Measurements from ENCODE around the gene ZDHHC11B. TPM values are rescaled to one million over a fixed set of nuclear protein-coding genes. Genes with fewer than 3 reads are reported as not detected.
"Not testable (repeated sequence)": the region's sequence is repeated elsewhere in the genome, so short reads cannot be mapped to it uniquely, and the experiment has no call there.

ZDHHC11B gene
- total RNA-seq, 8 experiments from 2014 or later, result 0.24 to 8.6 (median 3.3) TPM; not detected in 1

- not testable (repeated sequence) for H3K27ac ChIP-seq; ATAC-seq (replicated peaks in 6 of 8); H3K4me1 ChIP-seq (replicated peaks in 1 of 2); H3K4me3 ChIP-seq
- no CpG with 5 or more reads among the region's 17 CpGs for WGBS, 10 experiments
- in situ Hi-C loops (cut with MboI; ENCODE audit: low pct_unique_long_range_greater_than_20kb in 2 of 9, low sequenced_read_pairs in 9 of 9, unreplicated experiment in 9 of 9), result loop anchor here in 1 of 9 experiments (10.0 kb wide), 1 partner anchor 86 kb away; the partner anchor contains the start of gene TPPP
Measured at GRCh38 chr5:780571-780970, 4.0 kb downstream of the ZDHHC11B start.

- H3K27ac ChIP-seq; H3K4me1 ChIP-seq (replicated peaks in 1 of 2); in situ Hi-C loops (cut with MboI; ENCODE audit: low pct_unique_long_range_greater_than_20kb in 2 of 9, low sequenced_read_pairs in 9 of 9, unreplicated experiment in 9 of 9); H3K4me3 ChIP-seq; ATAC-seq (replicated peaks in 6 of 8): not testable (repeated sequence)
- WGBS, 10 experiments, result 8% methylated on average over 2 of the region's 9 CpGs; no CpG with 5 or more reads in 9 of the 10 experiments
Measured at GRCh38 chr5:778967-779366, 5.6 kb downstream of the ZDHHC11B start.

DNA sequence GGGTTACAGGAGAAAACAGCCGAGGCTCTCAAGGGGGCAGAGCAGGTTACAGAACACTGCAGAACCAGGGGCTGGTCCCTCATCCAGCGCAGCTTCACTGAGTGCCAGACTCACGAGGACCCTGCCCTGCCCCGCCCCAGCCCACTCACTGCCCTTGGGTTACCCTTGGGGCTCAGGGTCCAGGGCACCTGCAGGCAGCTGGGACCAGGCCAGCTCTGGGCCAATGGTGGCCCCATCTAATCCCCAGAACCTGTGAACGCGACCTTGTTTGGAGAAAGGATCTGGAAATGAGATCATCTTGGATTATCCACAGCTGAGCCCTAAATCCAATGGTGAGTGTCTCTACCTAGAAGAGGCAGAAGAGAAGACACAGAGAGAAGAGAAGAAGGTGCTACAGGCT, 6.1 kb downstream of the ZDHHC11B start:
- H3K4me3 ChIP-seq; in situ Hi-C loops (cut with MboI; ENCODE audit: low pct_unique_long_range_greater_than_20kb in 2 of 9, low sequenced_read_pairs in 9 of 9, unreplicated experiment in 9 of 9); H3K4me1 ChIP-seq (replicated peaks in 1 of 2); ATAC-seq (replicated peaks in 6 of 8); H3K27ac ChIP-seq: not testable (repeated sequence)
- WGBS, 10 experiments, result no CpG with 5 or more reads among the region's 6 CpGs

DNA sequence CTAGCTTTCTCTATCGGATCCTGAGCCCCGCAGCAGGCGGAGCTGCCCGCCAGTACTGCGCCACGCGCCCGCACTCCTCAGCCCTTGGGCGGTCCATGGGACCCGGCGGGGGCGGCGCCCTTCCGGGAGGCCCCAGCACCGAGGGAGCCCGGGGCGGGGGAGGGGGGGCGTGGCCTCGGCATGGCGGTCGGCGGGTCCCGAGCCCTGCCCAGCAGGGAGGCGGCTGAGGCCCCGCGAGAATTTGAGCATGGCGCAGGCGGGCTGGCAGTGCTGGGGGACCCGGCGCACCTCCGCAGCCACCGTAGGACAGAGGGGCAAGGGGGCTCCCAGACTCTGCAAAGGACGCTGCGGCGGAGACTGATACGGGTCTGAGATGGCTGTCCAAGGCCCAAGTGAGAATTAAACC, 6.8 kb downstream of the ZDHHC11B start:
- Histone ChIP-seq H3K27ac (no peak overlapping the region), H3K4me3 (no peak overlapping the region), H3K4me1 (replicated peaks in 1 of 2) (no peaks in the 10 kb centered on the region)
- in situ Hi-C loops (cut with MboI; ENCODE audit: low pct_unique_long_range_greater_than_20kb in 2 of 9, low sequenced_read_pairs in 9 of 9, unreplicated experiment in 9 of 9), result no loop called here
- WGBS, 10 experiments, result 20 to 100% (median 89%) methylated on average over 1 to 34 of the region's 36 CpGs; no CpG with 5 or more reads in 7 of the 10 experiments
- no peak for ATAC-seq (replicated peaks in 6 of 8)

DNA sequence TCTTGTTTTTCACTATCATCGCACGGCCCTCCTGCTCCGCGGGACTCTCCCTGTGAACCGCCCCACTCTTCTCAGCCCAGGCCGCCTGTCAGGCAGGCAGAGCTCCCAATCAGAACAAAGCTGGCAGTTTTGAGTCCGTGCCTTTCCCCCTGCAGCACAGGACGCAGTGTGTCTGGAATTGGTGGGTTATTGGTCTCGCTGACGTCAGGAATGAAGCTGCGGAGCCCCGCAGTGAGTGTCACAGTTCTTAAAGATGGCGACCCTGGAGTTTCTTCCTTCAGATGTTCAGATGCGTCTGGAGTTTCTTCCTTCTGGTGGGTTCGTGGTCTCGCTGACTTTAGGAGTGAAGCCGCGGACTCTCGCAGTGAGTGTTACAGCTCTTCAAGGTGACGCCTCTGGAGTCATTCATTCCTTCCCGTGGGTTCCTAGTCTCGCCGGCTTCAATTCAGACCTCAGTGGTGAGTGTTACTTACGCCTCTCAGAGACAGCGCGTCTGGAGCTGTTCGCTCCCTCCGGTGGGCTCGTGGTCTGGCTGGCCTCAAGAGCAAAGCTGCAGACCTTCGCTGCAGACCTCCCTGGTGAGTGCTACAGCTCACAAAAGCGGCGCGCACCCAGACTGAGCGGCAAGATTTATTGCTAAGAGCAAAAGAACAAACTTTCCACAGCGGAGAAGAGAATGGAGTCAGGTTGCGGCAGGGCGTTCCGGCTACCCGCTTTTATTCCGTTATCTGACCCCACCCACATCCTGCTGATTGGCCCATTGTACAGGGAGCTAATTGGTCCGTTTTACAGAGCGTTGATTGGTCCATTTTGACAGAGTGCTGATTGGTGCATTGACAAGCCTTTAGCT, 7.4 kb downstream of the ZDHHC11B start:
- in situ Hi-C loops (cut with MboI; ENCODE audit: low pct_unique_long_range_greater_than_20kb in 2 of 9, low sequenced_read_pairs in 9 of 9, unreplicated experiment in 9 of 9), result no loop called here
- ATAC-seq (replicated peaks in 6 of 8), result peak in 3 of 8 experiments; percentile 15 to 69 (median 37)
- Histone ChIP-seq H3K27ac (no peak overlapping the region), H3K4me1 (replicated peaks in 1 of 2) (no peaks in the 10 kb centered on the region), H3K4me3 (no peak overlapping the region)
- 9 to 94% (median 78%) methylated on average over 9 to 42 of the region's 42 CpGs; no CpG with 5 or more reads in 3 of the 10 experiments for WGBS, 10 experiments

GRCh38 chr5:775961-776861, 8.3 kb downstream of the ZDHHC11B start:
- in situ Hi-C loops (cut with MboI; ENCODE audit: low pct_unique_long_range_greater_than_20kb in 2 of 9, low sequenced_read_pairs in 9 of 9, unreplicated experiment in 9 of 9), result no loop called here
- Histone ChIP-seq H3K27ac (no peak overlapping the region), H3K4me3 (no peak overlapping the region), H3K4me1 (replicated peaks in 1 of 2) (no peaks in the 10 kb centered on the region)
- ATAC-seq (replicated peaks in 6 of 8), result no peak
- WGBS, 10 experiments, result 0 to 100% (median 80%) methylated on average over 1 to 16 of the region's 20 CpGs; no CpG with 5 or more reads in 3 of the 10 experiments

DNA sequence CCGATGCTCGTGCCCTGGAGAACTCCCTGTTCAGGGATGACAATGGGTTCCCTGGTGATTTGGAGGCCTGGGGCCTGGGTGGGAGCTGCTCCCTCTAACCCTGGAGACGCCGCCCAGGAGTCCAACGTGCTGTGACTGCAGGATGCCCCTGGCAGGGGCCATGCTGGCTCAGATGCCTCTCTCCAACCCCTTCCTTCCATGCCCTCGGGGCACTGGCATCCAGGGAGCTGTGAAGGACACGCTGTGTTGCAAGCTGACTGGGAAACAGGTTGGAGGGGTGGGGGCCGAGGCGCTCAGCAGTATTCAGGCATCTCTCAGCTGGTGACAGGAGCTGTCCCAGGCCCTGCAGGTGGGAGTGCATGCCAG, 9.0 kb downstream of the ZDHHC11B start:
- H3K27ac ChIP-seq; H3K4me1 ChIP-seq (replicated peaks in 1 of 2); H3K4me3 ChIP-seq; in situ Hi-C loops (cut with MboI; ENCODE audit: low pct_unique_long_range_greater_than_20kb in 2 of 9, low sequenced_read_pairs in 9 of 9, unreplicated experiment in 9 of 9): not testable (repeated sequence)
- ATAC-seq (replicated peaks in 6 of 8), result peak in 1 of 8 experiments; percentile 45
- 70 to 90% methylated on average over 2 of the region's 9 CpGs; no CpG with 5 or more reads in 8 of the 10 experiments for WGBS, 10 experiments

DNA sequence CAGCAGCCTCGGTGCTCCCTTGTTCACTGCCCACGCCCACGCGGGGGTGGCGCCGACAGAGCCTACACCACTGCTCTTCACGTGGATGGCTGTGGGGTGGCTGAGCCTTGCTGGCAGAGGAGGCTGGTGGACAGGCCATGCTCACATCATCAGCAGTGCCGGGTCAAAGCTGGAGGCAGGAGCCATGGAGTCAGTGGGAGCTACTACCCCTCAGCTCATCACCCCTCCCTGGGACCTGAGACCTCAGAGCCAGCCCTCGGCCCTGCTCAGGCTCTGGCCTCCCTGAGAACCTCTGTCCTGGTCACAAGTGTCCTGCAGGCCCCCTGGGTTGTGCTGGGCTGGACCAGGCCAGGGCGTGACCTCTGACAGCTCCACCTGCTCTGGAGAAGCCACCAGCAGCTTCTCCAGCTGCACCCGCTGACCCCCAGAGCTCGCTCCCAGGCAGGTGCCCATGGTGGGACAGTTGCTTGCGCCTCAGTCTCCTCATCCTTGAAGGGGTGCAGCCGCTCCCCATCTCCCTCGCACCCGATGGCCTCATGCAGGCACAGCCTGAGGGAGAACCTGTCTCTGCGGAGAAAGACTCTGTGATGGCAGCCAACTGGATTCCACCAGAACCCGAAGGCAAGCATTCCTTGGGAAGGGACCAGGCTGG, 9.5 kb downstream of the ZDHHC11B start:
- ATAC-seq (replicated peaks in 6 of 8); H3K4me1 ChIP-seq (replicated peaks in 1 of 2); in situ Hi-C loops (cut with MboI; ENCODE audit: low pct_unique_long_range_greater_than_20kb in 2 of 9, low sequenced_read_pairs in 9 of 9, unreplicated experiment in 9 of 9); H3K4me3 ChIP-seq; H3K27ac ChIP-seq: not testable (repeated sequence)
- 67 to 100% (median 85%) methylated on average over 3 to 10 of the region's 18 CpGs; no CpG with 5 or more reads in 6 of the 10 experiments for whole genome bisulfite sequencing, 10 experiments

- H3K27ac ChIP-seq; ATAC-seq (replicated peaks in 6 of 8); H3K4me1 ChIP-seq (replicated peaks in 1 of 2); H3K4me3 ChIP-seq; in situ Hi-C loops (cut with MboI; ENCODE audit: low pct_unique_long_range_greater_than_20kb in 2 of 9, low sequenced_read_pairs in 9 of 9, unreplicated experiment in 9 of 9): not testable (repeated sequence)
- WGBS, 10 experiments, result 80% methylated on average over 2 of the region's 6 CpGs; no CpG with 5 or more reads in 9 of the 10 experiments
Measured at GRCh38 chr5:774304-774703, 10.2 kb downstream of the ZDHHC11B start.

DNA sequence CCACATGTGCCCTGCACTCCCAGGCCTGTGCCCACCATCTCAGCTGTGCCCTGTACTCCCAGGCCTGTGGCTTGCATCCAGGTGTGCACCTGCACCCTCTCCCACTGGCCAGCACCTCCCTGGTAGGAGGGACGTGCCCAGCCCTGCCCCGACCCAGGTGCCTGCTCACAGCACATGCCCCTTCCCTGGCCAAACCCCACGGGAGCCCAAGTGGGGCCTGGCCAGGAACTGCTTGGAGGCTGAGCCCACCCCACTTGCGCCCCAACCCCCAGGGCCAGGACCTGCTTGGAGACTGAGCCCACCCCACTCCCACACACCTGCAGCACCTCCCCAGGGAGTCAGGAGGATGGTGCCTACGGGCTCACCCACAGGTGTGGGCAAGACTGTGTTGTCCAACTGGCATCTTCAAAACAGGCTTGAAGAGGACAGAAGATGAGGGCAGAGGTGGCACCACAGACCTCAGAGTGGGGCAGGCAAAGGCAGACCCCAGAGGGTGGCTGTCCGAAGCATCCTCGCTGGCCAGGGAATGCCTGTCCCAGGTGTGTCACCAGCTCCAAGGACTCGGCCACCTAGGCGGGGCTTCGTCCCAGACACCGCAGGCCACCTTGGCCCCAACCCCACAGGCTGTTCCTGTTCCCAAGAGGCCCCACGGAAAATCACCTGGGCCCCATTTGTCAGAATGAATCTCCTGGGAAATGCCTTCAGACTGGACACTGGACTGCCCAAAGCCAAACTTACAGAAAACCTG, 10.8 kb downstream of the ZDHHC11B start:
- peak in 1 of 8 experiments; percentile 14 for ATAC-seq (replicated peaks in 6 of 8)
- no peak overlapping the region for H3K27ac ChIP-seq
- in situ Hi-C loops (cut with MboI; ENCODE audit: low pct_unique_long_range_greater_than_20kb in 2 of 9, low sequenced_read_pairs in 9 of 9, unreplicated experiment in 9 of 9), result no loop called here
- no peaks in the 10 kb centered on the region for H3K4me1 ChIP-seq (replicated peaks in 1 of 2)
- WGBS, 10 experiments, result 68% methylated on average over 4 of the region's 12 CpGs; no CpG with 5 or more reads in 9 of the 10 experiments
- no peak overlapping the region for H3K4me3 ChIP-seq

DNA sequence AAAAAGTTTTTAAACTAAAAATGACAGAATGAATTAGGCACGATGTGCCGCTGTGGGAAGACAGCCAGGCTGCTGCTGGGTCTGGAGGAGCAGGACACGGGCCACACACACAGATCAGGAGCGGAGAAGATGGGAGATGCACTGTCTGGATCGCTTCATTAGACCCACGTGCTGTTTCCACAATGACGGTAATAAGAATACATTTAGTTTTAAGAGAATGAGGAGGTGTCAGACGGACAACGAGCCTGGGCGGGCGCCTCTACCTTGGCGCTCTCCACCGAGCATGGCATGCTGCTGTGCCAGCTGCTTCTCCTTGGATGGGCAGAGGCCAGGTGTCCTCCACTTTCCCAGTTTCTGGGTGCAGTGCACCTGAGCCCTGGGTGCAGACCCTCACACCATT, 11.6 kb downstream of the ZDHHC11B start:
- ATAC-seq (replicated peaks in 6 of 8); H3K27ac ChIP-seq; in situ Hi-C loops (cut with MboI; ENCODE audit: low pct_unique_long_range_greater_than_20kb in 2 of 9, low sequenced_read_pairs in 9 of 9, unreplicated experiment in 9 of 9); H3K4me3 ChIP-seq; H3K4me1 ChIP-seq (replicated peaks in 1 of 2): not testable (repeated sequence)
- 0 to 95% (median 83%) methylated on average over 3 to 12 of the region's 13 CpGs; no CpG with 5 or more reads in 4 of the 10 experiments for WGBS, 10 experiments

DNA sequence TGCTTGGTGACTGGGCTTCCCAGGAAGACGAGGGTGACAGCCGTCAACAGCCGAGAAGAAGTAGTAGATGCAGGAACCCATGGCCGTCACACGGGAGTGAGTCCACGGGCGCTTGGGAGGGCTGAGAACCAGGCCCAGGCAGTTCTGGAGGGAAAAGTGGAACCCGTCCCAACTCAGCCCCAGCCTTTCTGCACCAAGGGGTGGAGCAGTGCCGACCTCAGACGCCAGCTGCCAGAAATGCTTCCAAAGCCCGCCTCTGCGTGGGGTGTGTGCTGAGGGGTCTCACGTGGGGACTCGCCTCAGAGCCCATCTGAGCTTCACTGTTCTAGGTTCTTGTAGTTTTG, 12.0 kb downstream of the ZDHHC11B start:
- in situ Hi-C loops (cut with MboI; ENCODE audit: low pct_unique_long_range_greater_than_20kb in 2 of 9, low sequenced_read_pairs in 9 of 9, unreplicated experiment in 9 of 9); H3K4me3 ChIP-seq; H3K27ac ChIP-seq; ATAC-seq (replicated peaks in 6 of 8); H3K4me1 ChIP-seq (replicated peaks in 1 of 2): not testable (repeated sequence)
- no CpG with 5 or more reads among the region's 14 CpGs for WGBS, 10 experiments
